Muscle of arm (tissue), 12 donors: Measurements from ENCODE around the gene PIK3CG. TPM values are rescaled to one million over a fixed set of nuclear protein-coding genes. Genes with fewer than 3 reads are reported as not detected.
"Not testable (repeated sequence)": the region's sequence is repeated elsewhere in the genome, so short reads cannot be mapped to it uniquely, and the experiment has no call there.

Source experiments
- DNase-seq: peaks from one replicate; pipeline ENCODE4 v3.0.0-alpha.2; 2013
- polyA plus RNA-seq, 12 donors: library from polyadenylated mRNA; unstranded; fragments of 120-200 nt; gene quantifications; one replicate each; pipeline ENCODE4 v1.2.1, GENCODE V29; 2013; ENCODE audit not compliant: insufficient read length in 12 of 12

PIK3CG gene
- polyA plus RNA-seq, 12 donors: 2.1 to 10.4 (median 3.1) TPM; not detected in 1

GRCh38 chr7:106929616-106930015 is 64.5 kb downstream of the PIK3CG start:
- DNase-seq: not testable (repeated sequence)

DNA sequence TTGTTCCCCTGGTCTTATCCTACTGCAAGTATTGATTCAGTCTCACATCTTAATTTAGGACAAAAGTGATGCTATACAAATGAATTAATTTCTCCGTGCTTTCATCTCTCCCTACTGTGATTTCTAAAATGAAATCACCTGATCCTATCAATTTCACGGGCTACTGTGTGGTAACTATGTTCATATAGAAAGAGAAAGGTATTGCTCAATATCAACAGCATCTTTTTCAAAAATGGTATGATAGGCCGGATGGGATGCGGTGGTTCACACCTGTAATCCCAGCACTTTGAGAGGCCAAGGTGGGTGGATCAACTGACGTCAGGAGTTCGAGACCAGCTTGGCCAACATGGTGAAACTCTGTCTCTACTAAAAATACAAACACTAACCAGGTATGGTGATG is 71.2 kb downstream of the PIK3CG start:
- no peak for DNase-seq

- not testable (repeated sequence) for DNase-seq
These were observed 73.0 kb downstream of the PIK3CG start for GRCh38 chr7:106938122-106938521.

- DNase-seq: no peak
These were observed 73.7 kb downstream of the PIK3CG start for GRCh38 chr7:106938803-106939202.

DNA sequence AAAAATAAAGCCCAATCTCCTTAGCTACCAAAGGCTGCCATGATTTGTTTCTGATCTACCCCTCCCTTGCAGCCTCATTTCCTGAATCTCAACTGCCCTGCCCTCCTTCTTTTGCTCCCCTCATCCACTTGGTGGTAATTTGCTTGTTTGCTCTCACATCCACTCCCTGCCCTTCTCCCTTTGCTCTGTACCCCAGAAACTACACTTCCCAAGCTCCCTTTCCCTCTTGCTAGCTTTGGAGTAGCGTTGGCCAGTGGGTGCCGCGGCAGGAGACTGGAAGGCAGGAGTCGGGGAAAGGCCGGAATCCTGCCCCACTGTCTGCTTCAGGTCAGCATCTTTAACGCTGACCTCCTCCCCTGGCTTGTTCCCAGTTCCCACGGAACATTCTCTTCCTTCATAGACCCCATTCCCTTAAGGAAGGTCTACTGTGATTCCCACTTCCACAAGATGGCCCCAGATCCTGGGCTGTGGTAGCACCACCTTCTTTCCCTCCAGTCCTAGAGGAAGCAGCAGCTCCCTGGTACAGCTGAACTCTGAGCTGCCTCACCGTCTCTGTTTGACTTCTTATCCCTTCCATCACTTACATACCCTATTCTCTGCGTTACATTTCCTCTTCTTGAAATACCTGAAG is 79.1 kb downstream of the PIK3CG start:
- no peak for DNase-seq

GRCh38 chr7:106947244-106947728 is 82.2 kb downstream of the PIK3CG start:
- peak; percentile 38 for DNase-seq

- DNase-seq: no peak
These were observed 87.0 kb downstream of the PIK3CG start for GRCh38 chr7:106952001-106952657.

GRCh38 chr7:106952658-106953231 is 87.7 kb downstream of the PIK3CG start:
- no peak for DNase-seq

DNA sequence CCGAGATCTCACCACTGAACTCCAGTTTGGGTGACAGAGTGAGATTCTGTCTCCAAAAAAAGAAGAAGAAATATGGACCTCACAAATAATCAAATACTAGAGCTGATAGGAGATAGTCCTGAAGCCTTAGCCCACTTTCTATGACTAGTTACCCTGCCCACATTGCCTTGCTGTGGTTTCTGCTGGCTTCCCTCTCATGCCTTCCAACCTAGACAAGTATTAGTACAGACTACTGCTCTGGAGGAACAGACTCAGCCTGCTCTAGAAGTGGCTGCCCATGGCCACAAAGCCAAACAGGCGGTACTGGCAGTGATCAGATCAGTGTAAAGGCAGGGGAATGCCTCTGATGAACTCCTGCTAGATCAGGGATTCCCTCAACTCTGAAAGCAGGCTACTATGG is 89.8 kb downstream of the PIK3CG start:
- no peak for DNase-seq

GRCh38 chr7:106955857-106956256 is 90.8 kb downstream of the PIK3CG start:
- DNase-seq: not testable (repeated sequence)

Other genes starting within 250 kb of the PIK3CG start
- 1 to 10 TPM in 11 of 12 donors, not detected in 1; 2.6 to 7.2 (median 4.0) TPM for gene CCDC71L, start 204.1 kb upstream of the PIK3CG start, polyA plus RNA-seq
- 10 to 100 TPM in 1 of 12 donors, 1 to 10 TPM in 10, not detected in 1; 4.6 to 11.4 (median 5.6) TPM for gene PRKAR2B, start 179.4 kb downstream of the PIK3CG start, polyA plus RNA-seq